Gastrocnemius medialis (tissue), 4 donors: Measurements from ENCODE around the gene KANSL1.

Source experiments
- POLR2A ChIP-seq, 2 donors: fragments of 450-650 bp; IDR thresholded peaks; one replicate each; pipeline ENCODE4 v1.6.1; 2017; ENCODE audit warnings: antibody characterized with exemption in 2 of 2, mild to moderate bottlenecking in 2 of 2, moderate library complexity in 2 of 2
- TF ChIP-seq, protein P1 (sequence below), 5 experiments: fragments of 450-650 bp in 3 of 5; fragments of 200-600 bp in 2 of 5; sonication (generic) in 2 of 5; IDR thresholded peaks in 4 of 5; conservative IDR thresholded peaks in 1 of 5; 1 replicate in 4 of 5; 2 replicates in 1 of 5; pipeline ENCODE4 v1.5.1; 2016 to 2019; ENCODE audit warnings: antibody characterized with exemption in 5 of 5, mild to moderate bottlenecking in 3 of 5, moderate library complexity in 3 of 5

DNA sequence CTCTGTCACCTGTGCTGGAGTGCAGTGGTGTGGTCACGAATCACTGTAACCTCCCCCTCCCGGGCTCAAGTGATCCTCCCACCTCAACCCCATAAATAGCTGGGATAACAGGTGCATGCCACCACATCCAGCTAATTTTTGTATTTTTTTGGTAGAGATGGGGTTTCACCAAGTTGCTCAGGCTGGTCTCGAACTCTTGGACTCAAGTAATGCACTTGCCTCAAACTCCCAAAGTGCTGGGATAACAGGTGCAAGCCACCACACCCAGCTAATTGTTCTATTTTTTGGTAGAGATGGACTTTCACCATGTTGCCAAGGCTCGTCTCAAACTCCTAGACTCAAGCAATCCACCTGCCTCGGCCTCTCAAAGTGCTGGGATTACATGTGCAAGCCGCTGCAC, 107.7 kb downstream of the KANSL1 start:
- TF ChIP-seq POLR2A (IDR thresholded peaks at IDR 0.05) = no peak
- TF ChIP-seq, protein P1, sequence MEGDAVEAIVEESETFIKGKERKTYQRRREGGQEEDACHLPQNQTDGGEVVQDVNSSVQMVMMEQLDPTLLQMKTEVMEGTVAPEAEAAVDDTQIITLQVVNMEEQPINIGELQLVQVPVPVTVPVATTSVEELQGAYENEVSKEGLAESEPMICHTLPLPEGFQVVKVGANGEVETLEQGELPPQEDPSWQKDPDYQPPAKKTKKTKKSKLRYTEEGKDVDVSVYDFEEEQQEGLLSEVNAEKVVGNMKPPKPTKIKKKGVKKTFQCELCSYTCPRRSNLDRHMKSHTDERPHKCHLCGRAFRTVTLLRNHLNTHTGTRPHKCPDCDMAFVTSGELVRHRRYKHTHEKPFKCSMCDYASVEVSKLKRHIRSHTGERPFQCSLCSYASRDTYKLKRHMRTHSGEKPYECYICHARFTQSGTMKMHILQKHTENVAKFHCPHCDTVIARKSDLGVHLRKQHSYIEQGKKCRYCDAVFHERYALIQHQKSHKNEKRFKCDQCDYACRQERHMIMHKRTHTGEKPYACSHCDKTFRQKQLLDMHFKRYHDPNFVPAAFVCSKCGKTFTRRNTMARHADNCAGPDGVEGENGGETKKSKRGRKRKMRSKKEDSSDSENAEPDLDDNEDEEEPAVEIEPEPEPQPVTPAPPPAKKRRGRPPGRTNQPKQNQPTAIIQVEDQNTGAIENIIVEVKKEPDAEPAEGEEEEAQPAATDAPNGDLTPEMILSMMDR (IDR thresholded peaks at IDR 0.05 in 4 of 5, conservative IDR thresholded peaks at IDR 0.05 in 1 of 5) = no peak
